GM12878 (cell line): ENCODE measurements around the gene CDK5R1. TPM values are rescaled to one million over a fixed set of nuclear protein-coding genes. Genes with fewer than 3 reads are reported as not detected.

Experiments
- ATF2 ChIP-seq: IDR thresholded peaks from 2 replicates; pipeline ENCODE4 v1.6.1; 2012; ENCODE audit warnings: low read length, inconsistent platforms
- EGR1 ChIP-seq, 2 experiments: IDR thresholded peaks; 1 replicate in 1 of 2; 2 replicates in 1 of 2; pipeline ENCODE4 v1.6.1; 2011 to 2012; ENCODE audit warnings: low read depth in 2 of 2, low read length in 2 of 2, borderline replicate concordance in 1 of 2, mild to moderate bottlenecking in 1 of 2, moderate library complexity in 1 of 2
- EP300 ChIP-seq, 2 experiments: fragments of 150-350 bp in 1 of 2; IDR thresholded peaks; 2 replicates each; pipeline ENCODE4 v1.6.1; 2011 to 2012; ENCODE audit warnings: low read depth in 2 of 2, low read length in 2 of 2, borderline replicate concordance in 1 of 2, improper control_type of control experiment in 1 of 2, inconsistent platforms in 1 of 2; ENCODE audit not compliant: control insufficient read depth in 1 of 2
- ETV6 ChIP-seq, 2 experiments: fragments of 450-650 bp in 1 of 2; IDR thresholded peaks in 1 of 2; conservative IDR thresholded peaks in 1 of 2; 2 replicates each; pipeline ENCODE4 v1.6.1; 2014; ENCODE audit warnings: antibody characterized with exemption in 1 of 2, borderline replicate concordance in 1 of 2, low read depth in 1 of 2, mild to moderate bottlenecking in 1 of 2, moderate library complexity in 1 of 2
- IKZF1 ChIP-seq: fragments of 450-650 bp; conservative IDR thresholded peaks from 2 replicates; pipeline ENCODE4 v1.6.1; 2017; ENCODE audit warnings: antibody characterized with exemption, mild to moderate bottlenecking
- MTA2 ChIP-seq: fragments of 450-650 bp; IDR thresholded peaks from 2 replicates; pipeline ENCODE4 v1.6.1; 2016; ENCODE audit warnings: low read depth, mild to moderate bottlenecking, moderate library complexity
- MXI1 ChIP-seq: fragments of 150-350 bp; IDR thresholded peaks from 2 replicates; pipeline ENCODE4 v1.6.1; 2011; ENCODE audit warnings: low read depth, mild to moderate bottlenecking, inconsistent platforms, low read length, improper control_type of control experiment
- NR2C1 ChIP-seq: fragments of 450-650 bp; IDR thresholded peaks from 2 replicates; pipeline ENCODE4 v1.6.1; 2017; ENCODE audit warnings: antibody characterized with exemption, mild to moderate bottlenecking, moderate library complexity
- NR2F1 ChIP-seq: fragments of 450-650 bp; conservative IDR thresholded peaks from 2 replicates; pipeline ENCODE4 v1.6.1; 2017; ENCODE audit warnings: mild to moderate bottlenecking
- TARDBP ChIP-seq: IDR thresholded peaks from 2 replicates; pipeline ENCODE4 v1.6.1; 2016; ENCODE audit warnings: borderline replicate concordance
- USF1 ChIP-seq: IDR thresholded peaks from 2 replicates; pipeline ENCODE4 v1.6.1; 2011; ENCODE audit warnings: borderline replicate concordance, low read depth, mild to moderate bottlenecking, moderate library complexity, mixed read lengths, low read length; ENCODE audit not compliant: insufficient read depth; ENCODE audit errors: extremely low read length
- YY1 ChIP-seq: IDR thresholded peaks from 2 replicates; pipeline ENCODE4 v1.6.1; 2011; ENCODE audit warnings: low read depth, mild to moderate bottlenecking, low read length
- ZBTB40 ChIP-seq: fragments of 450-650 bp; IDR thresholded peaks from 2 replicates; pipeline ENCODE4 v1.6.1; 2016; ENCODE audit warnings: mild to moderate bottlenecking, moderate library complexity, borderline replicate concordance
- ZNF207 ChIP-seq: fragments of 450-650 bp; IDR thresholded peaks from 2 replicates; pipeline ENCODE4 v1.6.1; 2014; ENCODE audit warnings: antibody characterized with exemption, mild to moderate bottlenecking, borderline replicate concordance
- ZNF24 ChIP-seq: fragments of 450-650 bp; IDR thresholded peaks from 2 replicates; pipeline ENCODE4 v1.6.1; 2017; ENCODE audit warnings: antibody characterized with exemption, mild to moderate bottlenecking
- ZNF384 ChIP-seq: IDR thresholded peaks from 2 replicates; pipeline ENCODE4 v1.6.1; 2012; ENCODE audit warnings: low read depth, mild to moderate bottlenecking, low read length, improper control_type of control experiment, borderline replicate concordance
- ZNF687 ChIP-seq: fragments of 450-650 bp; IDR thresholded peaks from 2 replicates; pipeline ENCODE4 v1.6.1; 2017; ENCODE audit warnings: mild to moderate bottlenecking, moderate library complexity
- polyA plus RNA-seq, 11 experiments: library from polyadenylated mRNA; depleted of rRNA in 4 of 11; unstranded in 6 of 11; stranded (reverse) in 5 of 11; fragments of >200 nt; fragmentation: Nextera tagmentation in 4 of 11; fragmentation: Illumina TruSeq in 1 of 11; extraction: Ambion mirVana in 4 of 11; extraction: Trizol in 1 of 11; gene quantifications; 1 replicate in 1 of 11; 2 replicates in 10 of 11; pipeline versions ENCODE4 v1.2.1 to v1.2.3, GENCODE V29; 2011 to 2016; ENCODE audit warnings: inconsistent platforms in 2 of 11, missing spikeins in 2 of 11, low read depth in 1 of 11
- total RNA-seq, 4 experiments: library from RNA; depleted of rRNA in 3 of 4; stranded (reverse); fragments of >200 nt in 3 of 4; fragmentation: Illumina TruSeq in 1 of 4; extraction: Trizol in 1 of 4; gene quantifications; 2 replicates each; pipeline versions ENCODE4 v1.2.1 to v1.2.3, GENCODE V29; 2013 to 2021

The CDK5R1 gene
- total and polyA plus RNA-seq, 10 of the 15 experiments (the other 5 are each of a cell fraction or from before 2014, with no cell fraction given), result 1.1 to 28.3 (median 12.2) TPM

GRCh38 chr17:32491371-32492263, 4.8 kb downstream of the CDK5R1 start (continued):
- TF ChIP-seq ZBTB40, result peak; percentile 36; the same call in 1 of the 2 replicates
- peak; percentile 94 for TF ChIP-seq IKZF1
- 0 out of 2 replicates have a peak, but pooled peaks have one; percentile 10 for TF ChIP-seq YY1
- TF ChIP-seq NR2C1, result no peak
- peak; percentile 1 for TF ChIP-seq USF1
- 0 out of 2 replicates have a peak, but pooled peaks have one; percentile 19 for TF ChIP-seq ZNF207
- no peak for TF ChIP-seq ZNF384
- TF ChIP-seq NR2F1, result peak; percentile 55; the same call in 1 of the 2 replicates
- peak in 1 of 2 experiments; percentile 97; a peak in 2 of 3 replicates for TF ChIP-seq EGR1 (IDR thresholded peaks at IDR 0.05; ENCODE audit: borderline replicate concordance in 1 of 2, low read depth in 2 of 2, low read length in 2 of 2)
- peak; percentile 97 for TF ChIP-seq ZNF687
- TF ChIP-seq ZNF24, result peak; percentile 57; the same call in 1 of the 2 replicates
- TF ChIP-seq ETV6 (conservative IDR thresholded peaks at IDR 0.05 in 1 of 2, IDR thresholded peaks at IDR 0.05 in 1 of 2; ENCODE audit: borderline replicate concordance in 1 of 2, low read depth in 1 of 2), result peak in 1 of 2 experiments; percentile 79; a peak in 2 of 4 replicates
- TF ChIP-seq ATF2, result no peak
- TF ChIP-seq EP300 (IDR thresholded peaks at IDR 0.05; ENCODE audit: borderline replicate concordance in 1 of 2, control insufficient read depth in 1 of 2, low read depth in 2 of 2, low read length in 2 of 2), result no peak
- peak; percentile 15; the same call in 1 of the 2 replicates for TF ChIP-seq MTA2
- TF ChIP-seq MXI1, result no peak
- no peak for TF ChIP-seq TARDBP
